Measurements from ENCODE around the gene COL7A1. TPM values are rescaled to one million over a fixed set of nuclear protein-coding genes. Genes with fewer than 3 reads are reported as not detected.

Gene COL7A1
- total and polyA plus RNA-seq, 2 donors from 2014 or later = 13.1 to 14.4 TPM

DNA sequence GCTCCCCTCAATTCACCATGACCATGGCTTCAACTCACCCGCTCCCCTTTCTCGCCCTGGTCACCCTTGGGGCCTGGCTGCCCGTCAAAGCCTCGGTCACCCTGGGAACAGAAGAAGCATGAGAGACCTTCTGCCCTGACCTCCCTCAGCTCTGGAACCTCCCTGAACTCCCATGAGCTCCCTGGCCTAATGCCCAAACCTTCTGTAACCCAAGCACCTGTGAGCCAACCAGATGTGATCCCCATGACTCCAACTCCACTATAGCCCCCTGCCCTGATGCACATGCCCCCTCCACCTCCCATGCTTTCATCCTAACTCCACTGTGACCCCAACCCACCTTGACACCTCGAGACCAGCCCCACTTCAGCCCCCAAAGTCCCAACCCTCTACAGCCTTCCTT lies 28.0 kb downstream of the COL7A1 start:
- no peak for TF ChIP-seq CTCF (IDR thresholded peaks at IDR 0.05; ENCODE audit: borderline replicate concordance, extremely low read depth, insufficient read depth)
- Histone ChIP-seq H3K36me3 (ENCODE audit: control insufficient read depth in 2 of 3, insufficient read depth in 3 of 3, low read length in 3 of 3) (no peaks in the 10 kb centered on the region), H3K9me3 (ENCODE audit: control insufficient read depth in 2 of 3, insufficient read depth in 1 of 3, low read length in 3 of 3) (no peaks in the 10 kb centered on the region), H3K27ac (ENCODE audit: low read depth in 2 of 2, low read length in 2 of 2) (no peak overlapping the region), H3K4me3 (ENCODE audit: low read length in 3 of 3) (no peak overlapping the region), H3K27me3 (ENCODE audit: control insufficient read depth, insufficient read depth, low read length) (no peaks in the 10 kb centered on the region), H3K9ac (ENCODE audit: low read length in 3 of 3) (no peak overlapping the region), H3K4me1 (ENCODE audit: control insufficient read depth in 2 of 3, insufficient read depth in 2 of 3, low read depth in 1 of 3, low read length in 3 of 3) (no peaks in the 10 kb centered on the region)
- DNase-seq (no peak), FAIRE-seq (no peak)
- intact Hi-C loops (cut with DNase I) = no loop called here

GRCh38 chr3:48566401-48566760 lies 28.7 kb downstream of the COL7A1 start:
- Histone ChIP-seq H3K36me3 (ENCODE audit: control insufficient read depth in 2 of 3, insufficient read depth in 3 of 3, low read length in 3 of 3) (no peaks in the 10 kb centered on the region), H3K4me1 (ENCODE audit: control insufficient read depth in 2 of 3, insufficient read depth in 2 of 3, low read depth in 1 of 3, low read length in 3 of 3) (peaks cover 0 to 1% (median 0%) of the 10 kb centered on the region in 3 donors), H3K27me3 (ENCODE audit: control insufficient read depth, insufficient read depth, low read length) (no peaks in the 10 kb centered on the region), H3K27ac (ENCODE audit: low read depth in 2 of 2, low read length in 2 of 2) (no peak overlapping the region), H3K9me3 (ENCODE audit: control insufficient read depth in 2 of 3, insufficient read depth in 1 of 3, low read length in 3 of 3) (no peaks in the 10 kb centered on the region), H3K9ac (ENCODE audit: low read length in 3 of 3) (no peak overlapping the region), H3K4me3 (ENCODE audit: low read length in 3 of 3) (no peak overlapping the region)
- FAIRE-seq = no peak
- DNase-seq = no peak
- intact Hi-C loops (cut with DNase I) = no loop called here
- no peak for TF ChIP-seq CTCF (IDR thresholded peaks at IDR 0.05; ENCODE audit: borderline replicate concordance, extremely low read depth, insufficient read depth)

- no peaks in the 10 kb centered on the region for H3K36me3 ChIP-seq (ENCODE audit: control insufficient read depth in 2 of 3, insufficient read depth in 3 of 3, low read length in 3 of 3)
- intact Hi-C loops (cut with DNase I) = no loop called here
- DNase-seq (no peak), FAIRE-seq (no peak)
- H3K27ac ChIP-seq (ENCODE audit: low read depth in 2 of 2, low read length in 2 of 2) = no peak overlapping the region
- no peaks in the 10 kb centered on the region for H3K27me3 ChIP-seq (ENCODE audit: control insufficient read depth, insufficient read depth, low read length)
- H3K4me1 ChIP-seq (ENCODE audit: control insufficient read depth in 2 of 3, insufficient read depth in 2 of 3, low read depth in 1 of 3, low read length in 3 of 3) = peaks cover 0 to 7% (median 0%) of the 10 kb centered on the region in 3 donors
- H3K4me3 ChIP-seq (ENCODE audit: low read length in 3 of 3) = no peak overlapping the region
- no peaks in the 10 kb centered on the region for H3K9me3 ChIP-seq (ENCODE audit: control insufficient read depth in 2 of 3, insufficient read depth in 1 of 3, low read length in 3 of 3)
- TF ChIP-seq CTCF (IDR thresholded peaks at IDR 0.05; ENCODE audit: borderline replicate concordance, extremely low read depth, insufficient read depth) = no peak
- H3K9ac ChIP-seq (ENCODE audit: low read length in 3 of 3) = no peak overlapping the region
Measured at GRCh38 chr3:48565591-48566400, 29.3 kb downstream of the COL7A1 start.
